Subcutaneous adipose tissue (tissue), 4 donors: Measurements from ENCODE around the gene CASS4. TPM values are rescaled to one million over a fixed set of nuclear protein-coding genes. Genes with fewer than 3 reads are reported as not detected.

Experiments
- CTCF ChIP-seq: fragments of 450-650 bp; IDR thresholded peaks from one replicate; pipeline ENCODE4 v1.5.1; 2016; ENCODE audit warnings: low read depth, mild to moderate bottlenecking, control low read depth, antibody characterized with exemption, moderate library complexity
- total RNA-seq, 4 donors: library from RNA; depleted of rRNA; stranded (reverse); fragments of >200 nt; gene quantifications; one replicate each; pipeline ENCODE4 v1.1.0, GENCODE V29; 2016

CASS4 gene
- total RNA-seq, 4 donors from 2014 or later, result 0.94 to 16.5 (median 3.7) TPM

GRCh38 chr20:56439771-56440291 lies 27.8 kb downstream of the CASS4 start:
- no peak for TF ChIP-seq CTCF

- TF ChIP-seq CTCF, result no peak
These were observed 28.4 kb downstream of the CASS4 start for GRCh38 chr20:56440346-56441007.

- no peak for TF ChIP-seq CTCF
These were observed 30.6 kb downstream of the CASS4 start for GRCh38 chr20:56442389-56443365.

GRCh38 chr20:56443654-56444540 lies 31.8 kb downstream of the CASS4 start:
- no peak for TF ChIP-seq CTCF

- TF ChIP-seq CTCF, result no peak
These were observed 33.1 kb downstream of the CASS4 start for GRCh38 chr20:56445130-56445529.

GRCh38 chr20:56445540-56445939 lies 33.5 kb downstream of the CASS4 start:
- TF ChIP-seq CTCF, result no peak
